Middle frontal gyrus (tissue), 1 donor: ENCODE results near the gene CTAG1B.
"Not testable (repeated sequence)": the region's sequence is repeated elsewhere in the genome, so short reads cannot be mapped to it uniquely, and the experiment has no call there.

Experiments used
- DNase-seq: peaks from one replicate; pipeline ENCODE4 v3.0.0-alpha.2; 2015; ENCODE audit warnings: low spot score; ENCODE audit errors: extremely low spot score

The CTAG1B gene

DNA sequence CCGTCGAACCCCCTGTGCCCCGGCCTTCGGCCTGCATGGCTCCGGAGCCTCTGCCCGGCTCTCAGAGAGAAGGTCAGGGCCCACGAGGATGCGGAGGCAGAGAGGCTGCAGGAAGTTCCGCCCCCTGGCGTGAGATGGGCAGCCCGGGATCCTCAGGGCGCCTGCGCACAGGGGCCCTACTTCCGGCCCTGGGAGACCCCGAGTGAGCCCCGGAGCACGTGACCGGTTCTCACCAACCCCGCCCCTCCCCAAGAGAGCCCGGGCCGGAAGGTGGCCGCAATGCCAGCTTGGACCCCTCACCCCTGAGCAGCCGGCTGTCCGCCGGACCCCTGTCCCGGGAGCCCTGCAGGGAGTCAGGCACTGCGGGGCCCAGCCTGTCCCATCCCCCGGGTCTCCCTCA, at the start of gene CTAG1B:
TSS of gene CTAG1B (minus strand) at position 101 of the 400 bp plus-strand sequence. CDS start at position 37, 64 bp downstream.
- not testable (repeated sequence) for DNase-seq

GRCh38 chrX:154661899-154662298, 42.8 kb upstream of the CTAG1B start:
- no peak for DNase-seq

GRCh38 chrX:154661170-154661569, 42.1 kb upstream of the CTAG1B start:
- DNase-seq, result no peak

GRCh38 chrX:154660541-154660940, 41.5 kb upstream of the CTAG1B start:
- DNase-seq, result no peak

DNA sequence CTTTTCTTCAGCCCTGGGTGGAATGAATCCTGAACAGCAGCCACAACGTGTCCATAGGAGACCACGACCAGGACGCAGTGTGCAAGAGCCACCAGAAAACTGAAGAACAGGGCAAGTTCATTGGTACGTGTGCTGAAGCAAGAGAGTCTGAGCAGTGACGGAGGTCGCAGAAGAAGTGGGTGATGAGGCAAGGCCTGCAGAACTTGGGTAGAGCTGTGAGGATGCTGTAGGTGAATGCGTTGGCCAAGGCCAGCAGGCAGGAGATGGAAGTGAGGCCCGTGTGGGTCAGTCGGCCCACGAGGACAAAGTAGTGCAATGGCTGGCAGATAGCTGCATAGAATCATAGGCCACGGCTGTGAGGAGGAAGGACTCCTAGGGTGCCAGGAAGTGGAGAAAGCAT, 39.9 kb upstream of the CTAG1B start:
- no peak for DNase-seq

DNA sequence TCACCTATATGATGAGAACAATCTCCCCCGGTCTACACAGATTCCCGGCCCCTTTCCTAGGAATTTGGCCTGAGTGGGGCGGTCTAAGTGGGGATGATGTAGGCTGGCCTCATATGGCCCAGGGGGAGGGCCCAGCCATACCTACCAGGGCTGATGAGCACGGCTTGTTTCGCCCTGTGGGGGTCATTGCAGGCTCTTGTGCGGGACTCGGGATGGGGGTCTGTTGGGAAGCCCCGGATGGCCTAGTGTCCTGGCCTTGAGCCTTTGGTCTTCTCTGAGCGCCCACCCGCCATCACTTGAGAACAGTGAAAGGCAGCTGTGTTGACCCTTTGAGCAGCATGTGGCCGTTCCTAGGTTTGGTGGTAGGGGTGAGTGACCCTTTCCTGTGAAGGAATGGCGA, 39.1 kb upstream of the CTAG1B start:
- no peak for DNase-seq

DNA sequence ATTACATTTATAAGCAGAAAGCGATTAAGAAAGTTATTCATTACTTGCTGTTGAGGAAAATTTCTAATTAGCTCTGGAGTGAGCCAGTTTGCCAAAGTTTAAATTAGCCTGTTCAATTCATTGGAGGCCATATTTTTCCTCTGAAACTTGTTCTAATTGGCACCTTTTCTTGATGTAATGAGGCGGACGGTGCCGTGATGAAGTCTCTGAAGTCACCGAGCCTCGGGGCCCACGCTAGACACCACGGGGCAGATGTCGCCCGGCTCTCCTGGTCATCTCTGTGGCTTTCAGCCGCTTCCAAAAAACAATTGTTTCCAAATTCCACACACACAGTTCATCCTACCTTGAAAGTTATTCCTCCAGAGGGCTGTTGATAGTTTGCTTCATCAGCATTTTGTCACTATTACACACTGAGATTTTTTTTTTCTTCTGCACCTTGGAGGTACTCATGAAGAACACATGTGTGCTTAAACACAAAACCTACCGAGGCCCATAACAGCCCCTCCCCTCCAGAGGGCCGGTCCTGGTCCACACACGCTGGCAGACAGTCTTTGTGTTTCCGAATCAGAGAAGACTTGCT, 38.2 kb upstream of the CTAG1B start:
- DNase-seq, result no peak

GRCh38 chrX:154655786-154656185, 36.7 kb upstream of the CTAG1B start:
- no peak for DNase-seq

- no peak for DNase-seq
These were observed 36.3 kb upstream of the CTAG1B start for GRCh38 chrX:154655346-154655745.

DNA sequence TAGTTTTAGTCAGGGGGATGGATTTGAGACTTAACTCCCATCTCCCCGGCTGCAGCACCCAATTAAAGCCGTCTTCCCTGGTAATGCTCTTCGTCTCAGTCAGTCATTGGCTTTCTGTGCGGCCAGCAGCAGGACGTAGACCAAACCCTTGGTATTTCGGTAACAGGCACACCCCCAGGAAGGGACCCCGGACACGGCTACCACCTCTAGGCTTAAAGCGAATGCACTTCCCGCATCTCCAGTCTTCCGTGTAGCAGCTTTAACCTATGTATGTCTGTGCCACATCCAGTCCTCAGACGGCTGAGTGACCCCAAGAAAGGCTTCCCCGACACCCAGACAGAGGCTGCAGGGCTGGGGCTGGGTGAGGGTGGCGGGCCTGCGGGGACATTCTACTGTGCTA, 35.8 kb upstream of the CTAG1B start:
- no peak for DNase-seq

DNA sequence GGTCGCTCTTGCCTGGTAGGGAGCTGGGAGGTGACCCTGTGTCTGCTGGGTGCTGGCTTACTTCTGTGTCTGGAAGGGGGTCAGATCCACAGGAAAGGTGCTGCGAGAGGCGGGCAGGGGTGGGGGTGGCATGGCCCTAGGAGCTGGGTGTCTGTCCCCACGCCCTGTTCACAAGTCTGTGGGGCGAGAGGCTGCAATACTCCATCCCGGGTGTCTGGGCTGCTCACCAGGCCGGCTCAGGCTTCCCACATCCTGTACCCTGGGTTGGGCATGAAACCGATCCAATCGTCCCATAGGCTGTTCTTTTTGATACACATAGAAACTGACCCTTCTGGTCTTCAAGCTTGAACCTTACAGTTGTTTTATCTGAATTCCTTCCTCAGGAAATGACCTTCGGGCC, 35.3 kb upstream of the CTAG1B start:
- DNase-seq, result no peak

DNA sequence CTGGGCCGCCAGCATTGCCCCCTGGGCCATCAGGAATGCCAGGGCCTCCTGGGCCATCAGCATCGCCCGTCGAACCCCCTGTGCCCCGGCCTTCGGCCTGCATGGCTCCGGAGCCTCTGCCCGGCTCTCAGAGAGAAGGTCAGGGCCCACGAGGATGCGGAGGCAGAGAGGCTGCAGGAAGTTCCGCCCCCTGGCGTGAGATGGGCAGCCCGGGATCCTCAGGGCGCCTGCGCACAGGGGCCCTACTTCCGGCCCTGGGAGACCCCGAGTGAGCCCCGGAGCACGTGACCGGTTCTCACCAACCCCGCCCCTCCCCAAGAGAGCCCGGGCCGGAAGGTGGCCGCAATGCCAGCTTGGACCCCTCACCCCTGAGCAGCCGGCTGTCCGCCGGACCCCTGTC, 34.3 kb upstream of the CTAG1B start, which contains the start of gene CTAG2:
TSS of gene CTAG2 (minus strand) at position 167 of the 400 bp plus-strand sequence. CDS start at position 103, 64 bp downstream.
- DNase-seq, result not testable (repeated sequence)

- DNase-seq, result no peak
These were observed 33.9 kb upstream of the CTAG1B start for GRCh38 chrX:154653048-154653401.

DNA sequence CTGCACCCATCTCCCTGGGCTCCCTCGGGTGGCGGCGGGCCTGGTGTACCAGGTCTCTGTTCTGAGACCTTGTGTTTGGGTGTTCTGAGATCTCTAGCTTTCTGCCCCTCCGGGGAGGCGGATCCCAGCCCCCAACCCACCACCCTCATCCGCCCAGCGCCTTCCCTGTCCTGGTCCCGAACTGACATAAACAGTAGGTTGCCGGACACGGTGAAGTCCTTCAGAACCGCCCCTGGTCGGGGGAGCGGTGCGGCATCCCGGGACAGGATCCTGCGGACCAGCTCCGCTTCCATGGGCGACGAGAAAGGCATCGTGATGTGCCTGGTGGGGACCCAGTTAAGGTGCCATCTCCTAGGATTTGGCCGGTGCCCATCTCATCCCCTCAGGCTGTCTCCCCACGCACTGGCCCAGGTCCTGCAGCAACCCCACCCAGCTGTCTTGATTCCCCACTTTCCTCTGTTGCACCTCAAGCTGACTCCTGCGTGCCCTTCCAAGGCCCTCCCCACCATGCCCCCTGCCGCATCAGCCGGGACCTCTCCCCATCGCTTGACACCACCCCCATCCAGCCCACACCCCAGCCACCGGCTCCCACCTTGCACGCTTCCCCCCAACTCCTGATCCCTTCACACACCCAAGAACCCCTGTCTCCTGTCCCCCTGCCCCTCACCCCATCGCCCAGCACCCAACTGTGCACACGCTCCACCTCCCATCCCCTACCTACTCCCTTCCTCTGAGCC, 33.4 kb upstream of the CTAG1B start:
- DNase-seq, result no peak

DNA sequence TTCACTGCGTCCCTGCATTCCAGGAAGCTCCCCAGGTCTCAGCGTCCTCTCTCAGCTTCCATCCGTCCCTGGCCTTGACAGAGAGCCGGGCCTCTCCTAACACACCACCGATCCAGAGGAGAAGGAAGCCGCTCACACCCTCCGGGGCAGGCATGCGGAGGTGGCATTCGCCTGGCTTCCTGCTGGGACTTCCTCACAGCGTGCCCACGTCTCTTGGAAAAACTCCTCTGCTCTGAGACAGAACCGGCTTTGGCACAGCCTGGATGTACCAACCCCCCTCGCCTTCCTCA, 31.1 kb upstream of the CTAG1B start:
- DNase-seq, result peak; percentile 3

DNA sequence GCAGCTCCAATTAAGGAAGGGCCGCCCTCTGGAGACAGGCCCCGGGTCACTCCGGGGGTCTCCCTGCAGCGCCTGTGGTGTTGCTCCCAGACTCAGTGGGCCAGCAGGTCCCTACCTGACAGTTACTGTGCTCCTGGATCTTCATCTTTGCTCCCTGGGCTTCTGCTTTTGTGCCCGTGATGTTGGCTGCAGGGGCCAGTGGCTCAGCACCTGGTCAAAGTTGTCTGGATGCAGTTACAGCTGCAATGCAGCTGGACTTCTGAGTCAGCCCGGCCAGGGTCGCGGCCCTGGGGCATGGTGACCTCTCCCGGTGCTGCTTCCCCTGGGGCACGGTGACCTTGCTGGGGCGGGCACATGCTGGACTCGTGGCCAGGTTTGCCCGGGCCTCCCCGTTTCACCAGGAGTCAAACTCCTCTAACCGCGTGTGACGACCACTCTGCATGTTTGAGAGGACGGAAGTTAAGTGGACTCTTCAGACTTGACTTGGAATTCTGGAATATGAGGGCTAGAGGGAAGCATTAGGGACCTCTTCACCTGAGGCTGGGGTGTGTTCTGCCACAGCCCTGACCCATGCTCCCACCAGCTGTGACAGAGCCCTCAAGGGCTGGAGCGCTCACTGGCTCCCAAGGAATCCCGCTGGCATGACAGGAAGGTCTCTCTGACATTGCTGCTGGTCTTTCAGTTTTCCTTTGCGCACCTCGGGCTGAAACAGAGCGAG, 30.6 kb upstream of the CTAG1B start:
- DNase-seq, result no peak

- DNase-seq, result no peak
These were observed 29.8 kb upstream of the CTAG1B start for GRCh38 chrX:154648931-154649330.

DNA sequence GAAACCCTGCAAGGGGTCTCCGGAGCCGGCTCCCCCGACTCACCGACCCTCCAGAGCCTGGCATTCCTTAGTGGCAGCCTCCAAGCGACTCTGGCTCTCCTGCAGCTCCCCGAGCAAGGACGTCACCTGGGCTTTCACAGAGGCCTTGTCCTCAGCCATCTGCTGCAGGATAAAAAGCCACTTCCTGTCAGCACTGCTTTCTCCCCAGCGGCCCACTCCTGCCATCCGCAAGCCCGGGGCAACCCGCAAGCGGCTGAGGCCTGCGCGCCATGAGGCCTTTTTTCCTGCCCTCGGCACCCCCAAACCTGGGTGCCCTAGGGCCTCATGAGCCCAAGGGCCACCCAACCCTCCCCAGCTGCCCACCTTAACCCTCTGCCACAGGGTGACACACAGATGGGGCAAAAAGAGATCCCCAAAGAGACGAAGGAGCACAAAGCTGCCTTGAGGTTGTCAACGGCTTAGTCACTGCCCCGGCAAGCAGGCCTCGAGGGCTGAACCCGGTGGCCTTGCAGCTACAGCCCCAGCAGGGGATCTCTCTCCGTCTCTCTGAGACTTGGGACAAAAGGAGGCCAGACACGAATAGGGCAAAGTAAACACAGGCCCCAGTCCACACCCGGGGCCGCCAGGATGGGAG, 26.8 kb upstream of the CTAG1B start:
- not testable (repeated sequence) for DNase-seq

DNA sequence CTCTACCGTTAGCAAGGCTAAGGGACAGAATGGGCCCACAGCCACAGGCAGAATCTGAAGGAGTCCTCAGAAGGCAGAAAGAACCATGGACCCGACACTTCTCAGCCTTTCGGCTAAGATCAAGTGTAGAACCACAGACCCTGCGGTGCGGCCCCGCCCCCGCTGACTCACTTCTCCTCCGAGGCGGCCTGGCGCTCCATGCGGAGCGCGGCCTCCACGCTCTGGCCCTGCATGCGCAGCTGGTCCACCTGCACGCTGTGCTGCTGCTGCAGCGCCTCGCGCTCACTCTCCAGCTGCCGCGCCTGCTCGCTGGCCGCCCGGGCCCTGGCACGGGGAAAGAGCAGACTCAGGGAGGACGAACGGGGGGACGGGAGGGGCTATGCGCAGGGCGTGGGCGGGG, 24.6 kb upstream of the CTAG1B start:
- DNase-seq, result not testable (repeated sequence)

GRCh38 chrX:154641740-154642139, 22.7 kb upstream of the CTAG1B start:
- not testable (repeated sequence) for DNase-seq

DNA sequence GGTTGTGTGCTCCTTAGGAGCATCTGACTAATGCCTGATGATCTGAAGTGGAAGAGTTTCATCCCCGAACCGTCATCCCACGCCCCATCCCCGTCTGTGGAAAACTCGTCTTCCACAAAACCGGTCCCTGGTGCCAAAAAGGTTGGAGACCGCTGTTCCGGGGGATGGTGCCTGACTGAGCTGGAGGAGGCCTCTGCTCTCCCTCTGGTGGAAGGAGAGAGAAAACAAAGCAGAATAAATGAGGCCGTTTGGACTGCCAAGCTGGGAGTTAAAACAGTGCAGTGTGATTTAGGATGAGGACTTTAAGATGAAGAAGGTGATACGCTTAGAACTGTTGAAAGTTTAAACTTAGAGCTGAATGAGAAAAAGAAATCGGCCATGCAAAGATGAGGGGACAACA, 14.6 kb upstream of the CTAG1B start:
- not testable (repeated sequence) for DNase-seq

DNA sequence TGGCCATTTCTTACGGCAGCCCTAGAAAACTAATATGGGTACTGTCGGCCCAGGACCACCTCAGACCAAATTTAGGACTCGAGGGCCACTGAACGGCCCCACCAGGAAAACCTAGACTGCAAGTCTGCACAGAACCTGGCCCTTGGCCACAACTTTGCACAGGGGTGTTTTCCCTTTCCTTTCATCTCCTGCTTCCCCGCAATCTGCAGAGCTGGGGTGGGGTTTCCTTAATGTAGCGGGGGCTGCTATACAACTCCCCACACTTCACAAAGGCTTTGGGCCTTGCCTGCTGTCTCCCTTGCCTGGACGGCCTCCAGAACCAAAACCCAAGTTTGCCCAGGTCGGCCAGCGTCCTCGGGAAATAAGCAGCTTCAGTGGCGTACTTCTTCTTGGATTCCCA, 11.9 kb upstream of the CTAG1B start:
- DNase-seq, result not testable (repeated sequence)
